HG03565 (cell line): Measurements from ENCODE around the gene LAMA4.
A peak's percentile ranks its signal among the peaks of the same experiment; 100 is the strongest.
"Not testable (repeated sequence)": the region's sequence is repeated elsewhere in the genome, so short reads cannot be mapped to it uniquely, and the experiment has no call there.

Experiments
- ATAC-seq: cut with Tn5 transposase; IDR thresholded peaks from one replicate; pipeline ENCODE4 v1.9.1; 2021; ENCODE audit warnings: mild to moderate bottlenecking, moderate library complexity; ENCODE audit not compliant: unreplicated experiment

The LAMA4 gene

GRCh38 chr6:112109262-112109661 is 145.1 kb downstream of the LAMA4 start:
- ATAC-seq: no peak

- no peak for ATAC-seq
These were observed 147.8 kb downstream of the LAMA4 start for GRCh38 chr6:112106562-112106961.

GRCh38 chr6:112106026-112106425 is 148.3 kb downstream of the LAMA4 start:
- ATAC-seq: not testable (repeated sequence)

- ATAC-seq: no peak
These were observed 153.8 kb downstream of the LAMA4 start for GRCh38 chr6:112100561-112100960.

GRCh38 chr6:112096901-112097300 is 157.5 kb downstream of the LAMA4 start:
- ATAC-seq: no peak

GRCh38 chr6:112087916-112088315 is 166.5 kb downstream of the LAMA4 start:
- no peak for ATAC-seq

- peak; percentile 98 for ATAC-seq
These were observed 167.0 kb downstream of the LAMA4 start, which contains the start of the genes FAM229B and TUBE1 for GRCh38 chr6:112087136-112087911. Gene FAM229B, plus strand, starts transcription at chr6:112087591. Its CDS starts 11,693 bp downstream, at chr6:112099284. Gene TUBE1, minus strand, starts transcription at chr6:112087482. Its CDS starts 48 bp downstream, at chr6:112087434.

- peak; percentile 10 for ATAC-seq
These were observed 167.6 kb downstream of the LAMA4 start for GRCh38 chr6:112086744-112087135.

GRCh38 chr6:112085286-112086065 is 168.9 kb downstream of the LAMA4 start:
- no peak for ATAC-seq

GRCh38 chr6:112081569-112081968 is 172.8 kb downstream of the LAMA4 start:
- ATAC-seq: no peak

GRCh38 chr6:112066606-112067005 is 187.8 kb downstream of the LAMA4 start:
- ATAC-seq: no peak

GRCh38 chr6:112065426-112065986 is 188.9 kb downstream of the LAMA4 start:
- no peak for ATAC-seq

- ATAC-seq: no peak
These were observed 191.4 kb downstream of the LAMA4 start for GRCh38 chr6:112062966-112063365.

GRCh38 chr6:112061605-112062004 is 192.8 kb downstream of the LAMA4 start:
- no peak for ATAC-seq
